GM23338 (cell line): Measurements from ENCODE around the gene SLC5A2. TPM values are rescaled to one million over a fixed set of nuclear protein-coding genes. Genes with fewer than 3 reads are reported as not detected.

ENCODE experiments used
- JUNB ChIP-seq: IDR thresholded peaks from one replicate; pipeline ENCODE4 v1.6.1; 2016; ENCODE audit warnings: antibody characterized with exemption; ENCODE audit not compliant: unreplicated experiment
- polyA plus RNA-seq: library from polyadenylated mRNA; unstranded; fragments of >200 nt; fragmentation: Nextera tagmentation; extraction: Ambion mirVana; gene quantifications from 2 replicates; pipeline ENCODE4 v1.2.1, GENCODE V29; 2016
- total RNA-seq: library from RNA; depleted of rRNA; stranded (reverse); fragments of >200 nt; shearing (Covaris generic); gene quantifications from 2 replicates; pipeline ENCODE4 v1.2.3, GENCODE V29; 2014
- TF ChIP-seq, protein P1 (sequence below): fragments of 250-450 bp; sonication (Bioruptor Pico); IDR thresholded peaks from 2 replicates; pipeline ENCODE4 v1.5.0; 2020; ENCODE audit warnings: mild to moderate bottlenecking, moderate library complexity
- TF ChIP-seq, protein P2 (sequence below): IDR thresholded peaks from one replicate; pipeline ENCODE4 v1.6.1; 2018; ENCODE audit warnings: antibody characterized with exemption; ENCODE audit not compliant: unreplicated experiment
- TF ChIP-seq, protein P3 (sequence below), 2 experiments: fragments of 200-600 bp in 1 of 2; sonication (generic) in 1 of 2; conservative IDR thresholded peaks; 2 replicates each; pipeline versions ENCODE4 v1.5.1 to v1.6.1; 2016 to 2017; ENCODE audit warnings: antibody characterized with exemption in 2 of 2, low read depth in 2 of 2, mild to moderate bottlenecking in 2 of 2, moderate library complexity in 1 of 2

The SLC5A2 gene
- total and polyA plus RNA-seq, 2 experiments from 2014 or later = 0.76 to 3.6 TPM

DNA sequence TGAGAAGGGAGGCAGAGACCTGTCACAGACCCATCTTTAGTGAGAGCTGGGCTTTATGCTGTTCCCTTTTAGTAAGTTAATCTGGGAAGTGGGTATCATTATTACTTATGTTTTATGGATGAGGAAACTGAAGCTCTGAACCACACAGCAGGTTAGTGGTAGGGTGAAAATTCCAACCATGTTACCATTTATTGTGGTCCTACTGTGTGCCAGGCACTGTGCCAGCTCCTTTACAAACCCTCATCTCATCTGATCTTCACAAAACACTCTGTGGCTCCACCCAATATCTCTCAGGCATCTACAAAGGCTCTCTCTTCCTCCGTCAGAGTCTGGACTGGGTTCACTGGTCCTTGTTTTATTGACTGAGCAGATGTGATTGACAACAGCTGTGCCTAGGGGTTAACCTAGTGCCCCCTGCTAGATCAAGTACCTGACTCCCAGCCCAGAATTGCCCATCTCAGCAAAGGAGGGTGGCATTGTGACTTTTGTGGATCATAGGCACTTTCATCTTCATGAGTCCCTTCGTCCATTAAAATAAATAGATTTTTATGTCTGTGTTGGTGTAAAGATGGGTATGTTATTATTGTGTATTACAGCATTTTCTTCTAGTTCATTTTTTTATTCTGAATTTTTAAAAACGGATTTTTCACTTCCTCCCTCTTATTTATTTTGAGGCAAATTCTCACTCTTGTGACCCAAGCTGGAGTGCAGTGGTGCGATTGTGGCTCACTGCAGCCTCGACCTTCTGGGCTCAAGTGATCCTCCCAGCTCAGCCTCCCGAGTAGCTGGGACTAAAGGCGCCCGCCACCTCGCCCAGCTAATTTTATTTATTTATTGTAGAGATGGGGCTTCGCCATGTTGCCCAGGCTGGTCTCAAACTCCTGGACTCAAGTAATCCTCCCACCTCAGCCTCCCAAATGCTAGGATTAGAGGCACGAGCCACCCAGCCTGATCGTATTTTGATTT, 7.9 kb upstream of the SLC5A2 start (continued):
- TF ChIP-seq, protein P1, sequence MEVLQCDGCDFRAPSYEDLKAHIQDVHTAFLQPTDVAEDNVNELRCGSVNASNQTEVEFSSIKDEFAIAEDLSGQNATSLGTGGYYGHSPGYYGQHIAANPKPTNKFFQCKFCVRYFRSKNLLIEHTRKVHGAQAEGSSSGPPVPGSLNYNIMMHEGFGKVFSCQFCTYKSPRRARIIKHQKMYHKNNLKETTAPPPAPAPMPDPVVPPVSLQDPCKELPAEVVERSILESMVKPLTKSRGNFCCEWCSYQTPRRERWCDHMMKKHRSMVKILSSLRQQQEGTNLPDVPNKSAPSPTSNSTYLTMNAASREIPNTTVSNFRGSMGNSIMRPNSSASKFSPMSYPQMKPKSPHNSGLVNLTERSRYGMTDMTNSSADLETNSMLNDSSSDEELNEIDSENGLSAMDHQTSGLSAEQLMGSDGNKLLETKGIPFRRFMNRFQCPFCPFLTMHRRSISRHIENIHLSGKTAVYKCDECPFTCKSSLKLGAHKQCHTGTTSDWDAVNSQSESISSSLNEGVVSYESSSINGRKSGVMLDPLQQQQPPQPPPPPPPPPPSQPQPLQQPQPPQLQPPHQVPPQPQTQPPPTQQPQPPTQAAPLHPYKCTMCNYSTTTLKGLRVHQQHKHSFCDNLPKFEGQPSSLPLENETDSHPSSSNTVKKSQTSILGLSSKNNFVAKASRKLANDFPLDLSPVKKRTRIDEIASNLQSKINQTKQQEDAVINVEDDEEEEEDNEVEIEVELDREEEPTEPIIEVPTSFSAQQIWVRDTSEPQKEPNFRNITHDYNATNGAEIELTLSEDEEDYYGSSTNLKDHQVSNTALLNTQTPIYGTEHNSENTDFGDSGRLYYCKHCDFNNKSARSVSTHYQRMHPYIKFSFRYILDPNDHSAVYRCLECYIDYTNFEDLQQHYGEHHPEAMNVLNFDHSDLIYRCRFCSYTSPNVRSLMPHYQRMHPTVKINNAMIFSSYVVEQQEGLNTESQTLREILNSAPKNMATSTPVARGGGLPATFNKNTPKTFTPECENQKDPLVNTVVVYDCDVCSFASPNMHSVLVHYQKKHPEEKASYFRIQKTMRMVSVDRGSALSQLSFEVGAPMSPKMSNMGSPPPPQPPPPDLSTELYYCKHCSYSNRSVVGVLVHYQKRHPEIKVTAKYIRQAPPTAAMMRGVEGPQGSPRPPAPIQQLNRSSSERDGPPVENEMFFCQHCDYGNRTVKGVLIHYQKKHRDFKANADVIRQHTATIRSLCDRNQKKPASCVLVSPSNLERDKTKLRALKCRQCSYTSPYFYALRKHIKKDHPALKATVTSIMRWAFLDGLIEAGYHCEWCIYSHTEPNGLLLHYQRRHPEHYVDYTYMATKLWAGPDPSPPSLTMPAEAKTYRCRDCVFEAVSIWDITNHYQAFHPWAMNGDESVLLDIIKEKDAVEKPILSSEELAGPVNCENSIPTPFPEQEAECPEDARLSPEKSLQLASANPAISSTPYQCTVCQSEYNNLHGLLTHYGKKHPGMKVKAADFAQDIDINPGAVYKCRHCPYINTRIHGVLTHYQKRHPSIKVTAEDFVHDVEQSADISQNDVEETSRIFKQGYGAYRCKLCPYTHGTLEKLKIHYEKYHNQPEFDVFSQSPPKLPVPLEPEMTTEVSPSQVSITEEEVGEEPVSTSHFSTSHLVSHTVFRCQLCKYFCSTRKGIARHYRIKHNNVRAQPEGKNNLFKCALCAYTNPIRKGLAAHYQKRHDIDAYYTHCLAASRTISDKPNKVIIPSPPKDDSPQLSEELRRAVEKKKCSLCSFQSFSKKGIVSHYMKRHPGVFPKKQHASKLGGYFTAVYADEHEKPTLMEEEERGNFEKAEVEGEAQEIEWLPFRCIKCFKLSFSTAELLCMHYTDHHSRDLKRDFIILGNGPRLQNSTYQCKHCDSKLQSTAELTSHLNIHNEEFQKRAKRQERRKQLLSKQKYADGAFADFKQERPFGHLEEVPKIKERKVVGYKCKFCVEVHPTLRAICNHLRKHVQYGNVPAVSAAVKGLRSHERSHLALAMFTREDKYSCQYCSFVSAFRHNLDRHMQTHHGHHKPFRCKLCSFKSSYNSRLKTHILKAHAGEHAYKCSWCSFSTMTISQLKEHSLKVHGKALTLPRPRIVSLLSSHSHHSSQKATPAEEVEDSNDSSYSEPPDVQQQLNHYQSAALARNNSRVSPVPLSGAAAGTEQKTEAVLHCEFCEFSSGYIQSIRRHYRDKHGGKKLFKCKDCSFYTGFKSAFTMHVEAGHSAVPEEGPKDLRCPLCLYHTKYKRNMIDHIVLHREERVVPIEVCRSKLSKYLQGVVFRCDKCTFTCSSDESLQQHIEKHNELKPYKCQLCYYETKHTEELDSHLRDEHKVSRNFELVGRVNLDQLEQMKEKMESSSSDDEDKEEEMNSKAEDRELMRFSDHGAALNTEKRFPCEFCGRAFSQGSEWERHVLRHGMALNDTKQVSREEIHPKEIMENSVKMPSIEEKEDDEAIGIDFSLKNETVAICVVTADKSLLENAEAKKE (CRISPR knock-in tag) = no peak
- TF ChIP-seq, protein P2, sequence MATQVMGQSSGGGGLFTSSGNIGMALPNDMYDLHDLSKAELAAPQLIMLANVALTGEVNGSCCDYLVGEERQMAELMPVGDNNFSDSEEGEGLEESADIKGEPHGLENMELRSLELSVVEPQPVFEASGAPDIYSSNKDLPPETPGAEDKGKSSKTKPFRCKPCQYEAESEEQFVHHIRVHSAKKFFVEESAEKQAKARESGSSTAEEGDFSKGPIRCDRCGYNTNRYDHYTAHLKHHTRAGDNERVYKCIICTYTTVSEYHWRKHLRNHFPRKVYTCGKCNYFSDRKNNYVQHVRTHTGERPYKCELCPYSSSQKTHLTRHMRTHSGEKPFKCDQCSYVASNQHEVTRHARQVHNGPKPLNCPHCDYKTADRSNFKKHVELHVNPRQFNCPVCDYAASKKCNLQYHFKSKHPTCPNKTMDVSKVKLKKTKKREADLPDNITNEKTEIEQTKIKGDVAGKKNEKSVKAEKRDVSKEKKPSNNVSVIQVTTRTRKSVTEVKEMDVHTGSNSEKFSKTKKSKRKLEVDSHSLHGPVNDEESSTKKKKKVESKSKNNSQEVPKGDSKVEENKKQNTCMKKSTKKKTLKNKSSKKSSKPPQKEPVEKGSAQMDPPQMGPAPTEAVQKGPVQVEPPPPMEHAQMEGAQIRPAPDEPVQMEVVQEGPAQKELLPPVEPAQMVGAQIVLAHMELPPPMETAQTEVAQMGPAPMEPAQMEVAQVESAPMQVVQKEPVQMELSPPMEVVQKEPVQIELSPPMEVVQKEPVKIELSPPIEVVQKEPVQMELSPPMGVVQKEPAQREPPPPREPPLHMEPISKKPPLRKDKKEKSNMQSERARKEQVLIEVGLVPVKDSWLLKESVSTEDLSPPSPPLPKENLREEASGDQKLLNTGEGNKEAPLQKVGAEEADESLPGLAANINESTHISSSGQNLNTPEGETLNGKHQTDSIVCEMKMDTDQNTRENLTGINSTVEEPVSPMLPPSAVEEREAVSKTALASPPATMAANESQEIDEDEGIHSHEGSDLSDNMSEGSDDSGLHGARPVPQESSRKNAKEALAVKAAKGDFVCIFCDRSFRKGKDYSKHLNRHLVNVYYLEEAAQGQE = no peak
- TF ChIP-seq, protein P3, sequence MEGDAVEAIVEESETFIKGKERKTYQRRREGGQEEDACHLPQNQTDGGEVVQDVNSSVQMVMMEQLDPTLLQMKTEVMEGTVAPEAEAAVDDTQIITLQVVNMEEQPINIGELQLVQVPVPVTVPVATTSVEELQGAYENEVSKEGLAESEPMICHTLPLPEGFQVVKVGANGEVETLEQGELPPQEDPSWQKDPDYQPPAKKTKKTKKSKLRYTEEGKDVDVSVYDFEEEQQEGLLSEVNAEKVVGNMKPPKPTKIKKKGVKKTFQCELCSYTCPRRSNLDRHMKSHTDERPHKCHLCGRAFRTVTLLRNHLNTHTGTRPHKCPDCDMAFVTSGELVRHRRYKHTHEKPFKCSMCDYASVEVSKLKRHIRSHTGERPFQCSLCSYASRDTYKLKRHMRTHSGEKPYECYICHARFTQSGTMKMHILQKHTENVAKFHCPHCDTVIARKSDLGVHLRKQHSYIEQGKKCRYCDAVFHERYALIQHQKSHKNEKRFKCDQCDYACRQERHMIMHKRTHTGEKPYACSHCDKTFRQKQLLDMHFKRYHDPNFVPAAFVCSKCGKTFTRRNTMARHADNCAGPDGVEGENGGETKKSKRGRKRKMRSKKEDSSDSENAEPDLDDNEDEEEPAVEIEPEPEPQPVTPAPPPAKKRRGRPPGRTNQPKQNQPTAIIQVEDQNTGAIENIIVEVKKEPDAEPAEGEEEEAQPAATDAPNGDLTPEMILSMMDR (conservative IDR thresholded peaks at IDR 0.05; ENCODE audit: low read depth in 2 of 2) = no peak
- no peak for TF ChIP-seq JUNB
